K562 (cell line): ENCODE data around the gene OR13J1. TPM values are rescaled to one million over a fixed set of nuclear protein-coding genes. Genes with fewer than 3 reads are reported as not detected.

Source experiments
- ATAC-seq: fragments of 200-7000 bp; cut with Tn5 transposase; 3 replicates; pipeline ENCODE4 v1.9.1; 2020; ENCODE audit warnings: moderate library complexity
- BruUV-seq: library from RNA; stranded (reverse); fragments of 400-500 nt; replicated peaks from 2 replicates; lab custom pipeline; 2021; lab: Mats Ljungman, UMichigan
- CTCF ChIA-PET: fragments of 300-600 bp; formaldehyde crosslinking; extraction: SDS; loops from one replicate; lab custom pipeline; 2021; ENCODE audit warnings: low intra/inter-chr PET ratio; lab: Yijun Ruan, JAX
- POLR2A ChIA-PET: fragments of 300-600, 350-650 bp; sonication (Branson Sonifier 250); formaldehyde crosslinking; extraction: SDS; loops from one replicate; lab custom pipeline; 2021; ENCODE audit warnings: antibody characterized with exemption, inconsistent platforms; lab: Yijun Ruan, JAX
- DNase-seq, 4 experiments: peaks; one replicate each; pipeline versions ENCODE4 v3.0.0 to v3.0.0-alpha.2; 2011 to 2018; ENCODE audit warnings: low spot score in 3 of 4, mixed read lengths in 3 of 4; ENCODE audit errors: extremely low read depth in 1 of 4
- FAIRE-seq: peaks from 2 replicates; lab custom pipeline; 2011; peaks lifted over from hg19 to GRCh38; lab: Jason Lieb, UNC
- H2AFZ ChIP-seq: 2 replicates; pipeline ENCODE4 v1.6.0; 2011; ENCODE audit warnings: low read depth, low read length, control low read depth, inconsistent platforms
- H3K27ac ChIP-seq: fragments of 200-600 bp; 3 replicates; pipeline ENCODE4 v1.8.0; 2011; ENCODE audit warnings: low read depth, mild to moderate bottlenecking, control low read depth, inconsistent platforms, low read length, moderate library complexity, mixed read lengths; ENCODE audit errors: extremely low read depth
- H3K27me3 ChIP-seq, 2 experiments: fragments of 300-600 bp in 1 of 2; 2 replicates in 1 of 2; 3 replicates in 1 of 2; pipeline versions ENCODE4 v1.6.0 to v1.8.0; 2011; ENCODE audit warnings: inconsistent platforms in 2 of 2, low read length in 2 of 2, mild to moderate bottlenecking in 1 of 2, mixed read lengths in 1 of 2, moderate library complexity in 1 of 2; ENCODE audit not compliant: control insufficient read depth in 2 of 2, insufficient read depth in 2 of 2
- H3K36me3 ChIP-seq: fragments of 300-600 bp; 3 replicates; pipeline ENCODE4 v1.8.0; 2011; ENCODE audit warnings: mild to moderate bottlenecking, low read length, inconsistent platforms; ENCODE audit not compliant: control insufficient read depth, insufficient read depth
- H3K4me1 ChIP-seq, 2 experiments: fragments of 200-600 bp in 1 of 2; replicated peaks in 1 of 2; 2 replicates in 1 of 2; 3 replicates in 1 of 2; pipeline versions ENCODE4 v1.5.1 to v1.8.0; 2011; ENCODE audit warnings: inconsistent platforms in 2 of 2, low read length in 2 of 2, mild to moderate bottlenecking in 1 of 2, mixed read lengths in 1 of 2, moderate library complexity in 1 of 2; ENCODE audit not compliant: control insufficient read depth in 2 of 2, insufficient read depth in 2 of 2
- H3K4me2 ChIP-seq: 2 replicates; pipeline ENCODE4 v1.6.1; 2011; ENCODE audit warnings: low read length, control low read depth, inconsistent platforms, mixed read lengths; ENCODE audit not compliant: insufficient read depth
- H3K4me3 ChIP-seq: fragments of 200-600 bp; sonication (generic), shearing (Covaris generic); 2 replicates; pipeline ENCODE4 v1.5.1; 2016; ENCODE audit warnings: control low read depth, inconsistent platforms
- H3K79me2 ChIP-seq: fragments of 200-600 bp; 3 replicates; pipeline ENCODE4 v1.8.0; 2011; ENCODE audit warnings: low read length, inconsistent platforms; ENCODE audit not compliant: control insufficient read depth, insufficient read depth
- H3K9ac ChIP-seq, 2 experiments: 2 replicates each; pipeline versions ENCODE4 v1.6.0 to v1.6.1; 2011; ENCODE audit warnings: low read depth in 2 of 2, low read length in 2 of 2, control low read depth in 1 of 2, inconsistent platforms in 1 of 2, mild to moderate bottlenecking in 1 of 2, mixed read lengths in 1 of 2; ENCODE audit not compliant: insufficient read depth in 1 of 2
- H3K9me1 ChIP-seq: one replicate; pipeline ENCODE4 v1.6.0; 2011; ENCODE audit warnings: inconsistent platforms, mild to moderate bottlenecking, low read length, moderate library complexity; ENCODE audit not compliant: control insufficient read depth, insufficient read depth
- H3K9me3 ChIP-seq: replicated peaks from 2 replicates; pipeline ENCODE4 v1.5.1; 2011; ENCODE audit warnings: low read depth, low read length, inconsistent platforms; ENCODE audit not compliant: control insufficient read depth, insufficient read depth
- H4K20me1 ChIP-seq: replicated peaks from 2 replicates; pipeline ENCODE4 v1.6.1; 2011; ENCODE audit warnings: low read length, inconsistent platforms, mixed read lengths; ENCODE audit not compliant: control insufficient read depth, insufficient read depth
- BHLHE40 ChIP-seq: IDR thresholded peaks from 2 replicates; pipeline ENCODE4 v1.6.1; 2011; ENCODE audit warnings: low read length, improper control_type of control experiment
- KDM1A ChIP-seq, 2 experiments: fragments of 450-650 bp; IDR thresholded peaks; 2 replicates each; pipeline ENCODE4 v1.6.1; 2016; ENCODE audit warnings: mild to moderate bottlenecking in 2 of 2
- NFE2 ChIP-seq: IDR thresholded peaks from 2 replicates; pipeline ENCODE4 v1.6.1; 2014; ENCODE audit warnings: antibody characterized with exemption, low read depth
- NR2C1 ChIP-seq, 2 experiments: fragments of 450-650 bp; IDR thresholded peaks; 2 replicates each; pipeline ENCODE4 v1.6.1; 2017; ENCODE audit warnings: mild to moderate bottlenecking in 2 of 2, antibody characterized with exemption in 1 of 2, inconsistent platforms in 1 of 2, missing compliant biosample characterization in 1 of 2, missing genetic modification characterization in 1 of 2
- RAD51 ChIP-seq: fragments of 450-650 bp; IDR thresholded peaks from 2 replicates; pipeline ENCODE4 v1.7.1; 2016; ENCODE audit warnings: low read depth, mild to moderate bottlenecking, borderline replicate concordance
- TOE1 ChIP-seq, 2 experiments: fragments of 450-650 bp in 1 of 2; sonication (generic) in 1 of 2; formaldehyde crosslinking in 1 of 2; IDR thresholded peaks; 2 replicates each; pipeline versions ENCODE4 v1.7.1 to v1.8.0; 2016 to 2022; ENCODE audit warnings: borderline replicate concordance in 2 of 2, mild to moderate bottlenecking in 2 of 2, antibody characterized with exemption in 1 of 2, inconsistent platforms in 1 of 2, low read depth in 1 of 2, missing genetic modification reagents in 1 of 2, moderate library complexity in 1 of 2
- ZNF146 ChIP-seq: IDR thresholded peaks from one replicate; pipeline ENCODE4 v1.6.1; 2018; ENCODE audit warnings: missing compliant biosample characterization; ENCODE audit not compliant: unreplicated experiment
- ZNF583 ChIP-seq: fragments of 250-450 bp; sonication (Bioruptor Pico); IDR thresholded peaks from 2 replicates; pipeline ENCODE4 v1.4.0; 2020
- ZSCAN29 ChIP-seq: fragments of 450-650 bp; IDR thresholded peaks from 2 replicates; pipeline ENCODE4 v1.6.1; 2017
- WGBS: fragments of 100-300 bp; shearing (Covaris generic); methylation state at CpG from one replicate; pipeline ENCODE4 v1.1.6; 2016; ENCODE audit warnings: low coverage, mixed read lengths; ENCODE audit not compliant: insufficient coverage; ENCODE audit errors: missing lambda C conversion rate; 5-methylcytosine and 5-hydroxymethylcytosine counted together
- in situ Hi-C: fragments of 300-500 bp; cut with MboI; formaldehyde crosslinking; loops from 4 replicates; pipeline ENCODE4 v1.15.0; 2018; ENCODE audit warnings: inconsistent platforms, mixed read lengths
- intact Hi-C: fragments of 100-400 bp; cut with micrococcal nuclease; formaldehyde crosslinking; loops from 2 replicates; pipeline ENCODE4 v1.14.2; 2022
- polyA plus RNA-seq, 8 experiments: library from polyadenylated mRNA; depleted of rRNA in 4 of 8; stranded (reverse) in 5 of 8; unstranded in 3 of 8; fragments of >200 nt; fragmentation: Nextera tagmentation in 2 of 8; fragmentation: Illumina TruSeq in 1 of 8; extraction: Ambion mirVana in 2 of 8; extraction: Trizol in 1 of 8; gene quantifications; 2 replicates each; pipeline versions ENCODE4 v1.2.1 to v1.2.3, GENCODE V29; 2011 to 2014; ENCODE audit warnings: inconsistent platforms in 1 of 8, missing spikeins in 1 of 8
- total RNA-seq, 7 experiments: library from RNA; depleted of rRNA in 6 of 7; stranded (reverse); fragments of >200 nt in 6 of 7; fragmentation: Illumina TruSeq in 2 of 7; extraction: Trizol in 2 of 7; gene quantifications; 2 replicates each; pipeline versions ENCODE4 v1.2.1 to v1.2.3, GENCODE V29; 2011 to 2021; ENCODE audit warnings: low replicate concordance in 1 of 7
- TF ChIP-seq, protein P1 (sequence below): sonication (generic); formaldehyde crosslinking; IDR thresholded peaks from 2 replicates; pipeline ENCODE4 v1.9.0; 2022; ENCODE audit warnings: mild to moderate bottlenecking, missing genetic modification reagents
- TF ChIP-seq, protein P2 (sequence below), 2 experiments: fragments of 450-650 bp in 1 of 2; sonication (generic) in 1 of 2; formaldehyde crosslinking in 1 of 2; IDR thresholded peaks; 2 replicates each; pipeline versions ENCODE4 v1.7.1 to v1.9.0; 2016 to 2022; ENCODE audit warnings: inconsistent platforms in 1 of 2, mild to moderate bottlenecking in 1 of 2, missing genetic modification reagents in 1 of 2

The OR13J1 gene
- total and polyA plus RNA-seq, 9 of the 15 experiments (the other 6 are each of a cell fraction or from before 2014, with no cell fraction given), result not detected

DNA sequence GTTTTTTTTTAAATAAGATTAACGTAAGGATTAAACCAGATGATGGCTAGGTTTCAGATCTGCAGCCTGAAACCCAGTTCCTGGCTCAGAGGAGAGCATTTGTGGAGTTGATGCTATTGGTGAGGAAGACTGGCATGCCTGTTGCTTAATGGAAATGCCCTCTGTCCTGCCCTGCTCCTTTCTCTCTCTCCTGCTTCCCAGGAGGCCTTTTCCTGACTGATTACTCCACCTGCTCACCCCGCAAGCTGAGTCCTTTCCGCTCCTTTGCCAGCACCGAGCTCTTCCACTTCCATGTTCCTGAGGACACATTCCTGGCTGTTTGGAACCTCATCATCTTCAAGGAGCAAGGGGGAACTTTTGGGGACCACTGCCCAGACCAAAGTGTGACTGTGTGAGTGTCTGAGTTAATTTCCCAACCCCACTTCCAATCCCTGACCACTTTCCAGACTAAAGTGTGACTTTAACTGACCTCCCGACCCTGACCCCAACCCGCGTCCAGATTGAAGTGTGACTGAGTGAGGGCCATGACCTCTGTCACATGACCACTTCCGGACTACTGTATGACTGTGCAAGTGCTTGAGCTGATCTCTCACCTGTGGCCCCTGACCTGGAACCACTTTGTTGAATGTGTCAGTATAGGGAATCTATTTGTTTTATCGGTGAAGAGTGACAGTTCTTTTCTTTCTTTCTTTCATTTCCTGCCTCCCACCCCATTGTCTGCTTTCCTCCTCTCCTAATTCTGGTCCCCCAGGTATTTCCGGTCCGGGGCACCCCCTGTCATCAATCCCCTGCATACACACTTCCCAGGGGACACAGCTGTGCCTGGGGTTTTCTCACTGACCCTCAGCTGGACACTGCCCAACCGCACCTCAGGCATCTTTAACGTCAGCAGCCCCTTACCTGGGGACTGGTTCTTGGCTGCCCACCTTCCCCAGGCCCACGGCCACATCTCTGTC lies 35.7 kb downstream of the OR13J1 start:
- H3K36me3 ChIP-seq, result no peaks in the 10 kb centered on the region
- BruUV-seq, result no TSS peak
- 55% methylated on average over 11 of the region's 14 CpGs for WGBS
- H4K20me1 ChIP-seq, result no peaks in the 10 kb centered on the region
- H3K9me1 ChIP-seq, result no peaks in the 10 kb centered on the region
- H3K9ac ChIP-seq, result peak overlapping the region in 1 of 2 experiments; percentile 52; a peak in 1 of 4 replicates
- H3K79me2 ChIP-seq, result no peaks in the 10 kb centered on the region
- no peak for FAIRE-seq
- no peak overlapping the region for H3K27ac ChIP-seq
- H3K4me1 ChIP-seq, result peaks cover 7 to 10% of the 10 kb centered on the region in 2 experiments; a peak in 4 of 5 replicates
- ChIA-PET POLR2A (no interaction called here), CTCF (no interaction called here)
- H3K9me3 ChIP-seq, result no peaks in the 10 kb centered on the region
- H3K4me3 ChIP-seq, result no peak overlapping the region
- DNase-seq, result peak in 2 of 4 experiments; percentile 13 to 28
- in situ Hi-C loops, result no loop called here
- intact Hi-C loops, result no loop called here
- no peak overlapping the region for H3K4me2 ChIP-seq
- ATAC-seq, result peak; percentile 68
- H3K27me3 ChIP-seq, result peaks cover 0 to 8% of the 10 kb centered on the region in 2 experiments; a peak in 2 of 5 replicates
- H2AFZ ChIP-seq, result no peak overlapping the region
- TF ChIP-seq NR2C1 (IDR thresholded peaks at IDR 0.05) (peak; percentile 96), NR2C1 (tag; IDR thresholded peaks at IDR 0.05) (peak; percentile 96), BHLHE40 (peak; percentile 49; the same call in 1 of the 2 replicates), ZNF583 (no peak), KDM1A (IDR thresholded peaks at IDR 0.05) (peak; percentile 70 to 79; a peak in 3 of 4 replicates), ZSCAN29 (no peak), RAD51 (peak; percentile 69; the same call in 1 of the 2 replicates), TOE1 (IDR thresholded peaks at IDR 0.05; ENCODE audit: borderline replicate concordance) (peak; percentile 66; the same call in 1 of the 2 replicates), TOE1 (CRISPR knock-in tag; IDR thresholded peaks at IDR 0.05; ENCODE audit: borderline replicate concordance, low read depth) (no peak), NFE2 (peak; percentile 59), ZNF146 (no peak)
- TF ChIP-seq, protein P1, sequence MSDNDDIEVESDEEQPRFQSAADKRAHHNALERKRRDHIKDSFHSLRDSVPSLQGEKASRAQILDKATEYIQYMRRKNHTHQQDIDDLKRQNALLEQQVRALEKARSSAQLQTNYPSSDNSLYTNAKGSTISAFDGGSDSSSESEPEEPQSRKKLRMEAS (CRISPR knock-in tag), result no peak
- TF ChIP-seq, protein P2, sequence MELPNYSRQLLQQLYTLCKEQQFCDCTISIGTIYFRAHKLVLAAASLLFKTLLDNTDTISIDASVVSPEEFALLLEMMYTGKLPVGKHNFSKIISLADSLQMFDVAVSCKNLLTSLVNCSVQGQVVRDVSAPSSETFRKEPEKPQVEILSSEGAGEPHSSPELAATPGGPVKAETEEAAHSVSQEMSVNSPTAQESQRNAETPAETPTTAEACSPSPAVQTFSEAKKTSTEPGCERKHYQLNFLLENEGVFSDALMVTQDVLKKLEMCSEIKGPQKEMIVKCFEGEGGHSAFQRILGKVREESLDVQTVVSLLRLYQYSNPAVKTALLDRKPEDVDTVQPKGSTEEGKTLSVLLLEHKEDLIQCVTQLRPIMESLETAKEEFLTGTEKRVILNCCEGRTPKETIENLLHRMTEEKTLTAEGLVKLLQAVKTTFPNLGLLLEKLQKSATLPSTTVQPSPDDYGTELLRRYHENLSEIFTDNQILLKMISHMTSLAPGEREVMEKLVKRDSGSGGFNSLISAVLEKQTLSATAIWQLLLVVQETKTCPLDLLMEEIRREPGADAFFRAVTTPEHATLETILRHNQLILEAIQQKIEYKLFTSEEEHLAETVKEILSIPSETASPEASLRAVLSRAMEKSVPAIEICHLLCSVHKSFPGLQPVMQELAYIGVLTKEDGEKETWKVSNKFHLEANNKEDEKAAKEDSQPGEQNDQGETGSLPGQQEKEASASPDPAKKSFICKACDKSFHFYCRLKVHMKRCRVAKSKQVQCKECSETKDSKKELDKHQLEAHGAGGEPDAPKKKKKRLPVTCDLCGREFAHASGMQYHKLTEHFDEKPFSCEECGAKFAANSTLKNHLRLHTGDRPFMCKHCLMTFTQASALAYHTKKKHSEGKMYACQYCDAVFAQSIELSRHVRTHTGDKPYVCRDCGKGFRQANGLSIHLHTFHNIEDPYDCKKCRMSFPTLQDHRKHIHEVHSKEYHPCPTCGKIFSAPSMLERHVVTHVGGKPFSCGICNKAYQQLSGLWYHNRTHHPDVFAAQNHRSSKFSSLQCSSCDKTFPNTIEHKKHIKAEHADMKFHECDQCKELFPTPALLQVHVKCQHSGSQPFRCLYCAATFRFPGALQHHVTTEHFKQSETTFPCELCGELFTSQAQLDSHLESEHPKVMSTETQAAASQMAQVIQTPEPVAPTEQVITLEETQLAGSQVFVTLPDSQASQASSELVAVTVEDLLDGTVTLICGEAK (IDR thresholded peaks at IDR 0.05), result peak; percentile 46; the same call in 1 of the 2 replicates
- TF ChIP-seq, protein P2 (CRISPR knock-in tag; IDR thresholded peaks at IDR 0.05), result no peak
